OCI-LY3 (cell line): ENCODE data around the gene JCAD.

ENCODE experiments used
- H2AFZ ChIP-seq: fragments of 200-600, 300-600 bp; shearing (Covaris generic); 2 replicates; pipeline ENCODE4 v1.6.0; 2014; ENCODE audit warnings: antibody characterized with exemption, low read depth, low read length
- H3K27ac ChIP-seq: fragments of 200-600, 300-600 bp; sonication (generic); 2 replicates; pipeline ENCODE4 v1.5.1; 2014; ENCODE audit warnings: mild to moderate bottlenecking, low read length, moderate library complexity, mixed read lengths
- H3K27me3 ChIP-seq: fragments of 200-600, 300-600 bp; sonication (generic); 2 replicates; pipeline ENCODE4 v1.6.1; 2014; ENCODE audit warnings: low read depth, low read length, mixed read lengths
- H3K36me3 ChIP-seq: fragments of 200-600, 300-600 bp; sonication (generic); replicated peaks from 2 replicates; pipeline ENCODE3; 2014; ENCODE audit warnings: low read depth, low read length, mixed read lengths
- H3K4me1 ChIP-seq: fragments of 300-600, 200-600 bp; sonication (generic); 2 replicates; pipeline ENCODE4 v1.6.1; 2014; ENCODE audit warnings: low read length, mixed read lengths
- H3K4me2 ChIP-seq: fragments of 200-600, 300-600 bp; sonication (generic); 2 replicates; pipeline ENCODE4 v1.6.1; 2014; ENCODE audit warnings: low read length, mixed read lengths
- H3K4me3 ChIP-seq: fragments of 300-600, 200-600 bp; sonication (generic); 2 replicates; pipeline ENCODE4 v1.5.1; 2014; ENCODE audit warnings: antibody characterized with exemption, mild to moderate bottlenecking, low read length, moderate library complexity
- H3K79me2 ChIP-seq: fragments of 300-600, 200-600 bp; shearing (Covaris generic); 2 replicates; pipeline ENCODE4 v1.6.1; 2014; ENCODE audit warnings: mild to moderate bottlenecking, low read length, mixed read lengths
- H3K9ac ChIP-seq: fragments of 300-600, 200-600 bp; shearing (Covaris generic); 2 replicates; pipeline ENCODE4 v1.6.0; 2014; ENCODE audit warnings: mild to moderate bottlenecking, low read length, moderate library complexity
- H3K9me3 ChIP-seq: fragments of 200-600, 300-600 bp; shearing (Covaris generic); 2 replicates; pipeline ENCODE4 v1.6.1; 2014; ENCODE audit warnings: low read length, mixed read lengths; ENCODE audit not compliant: insufficient read depth
- H4K20me1 ChIP-seq: fragments of 200-600, 300-600 bp; sonication (generic); 2 replicates; pipeline ENCODE4 v1.6.1; 2016; ENCODE audit warnings: low read length, mixed read lengths; ENCODE audit not compliant: insufficient read depth
- CTCF ChIP-seq: fragments of 200-600, 300-600 bp; sonication (generic); IDR thresholded peaks from 2 replicates; pipeline ENCODE4 v1.5.1; 2014; ENCODE audit warnings: antibody characterized with exemption, low read length, low read depth
- EZH2phosphoT487 ChIP-seq: fragments of 200-600 bp; shearing (Covaris generic); IDR thresholded peaks from 2 replicates; pipeline ENCODE4 v1.6.1; 2018; ENCODE audit warnings: antibody characterized with exemption, mixed run types, low read depth

JCAD gene

GRCh38 chr10:30099101-30099500, 39.7 kb upstream of the JCAD start:
- no peaks in the 10 kb centered on the region for H4K20me1 ChIP-seq
- no peaks in the 10 kb centered on the region for H3K27me3 ChIP-seq
- no peaks in the 10 kb centered on the region for H3K9me3 ChIP-seq
- H3K9ac ChIP-seq = no peak overlapping the region
- H2AFZ ChIP-seq = no peak overlapping the region
- TF ChIP-seq EZH2phosphoT487 = no peak
- no peak for TF ChIP-seq CTCF
- H3K4me1 ChIP-seq = no peaks in the 10 kb centered on the region
- H3K79me2 ChIP-seq = no peaks in the 10 kb centered on the region
- H3K36me3 ChIP-seq = no peaks in the 10 kb centered on the region
- H3K27ac ChIP-seq = no peak overlapping the region
- no peak overlapping the region for H3K4me3 ChIP-seq
- no peak overlapping the region for H3K4me2 ChIP-seq

GRCh38 chr10:30098629-30099028, 39.2 kb upstream of the JCAD start:
- Histone ChIP-seq H3K9me3 (no peaks in the 10 kb centered on the region), H4K20me1 (no peaks in the 10 kb centered on the region), H3K36me3 (no peaks in the 10 kb centered on the region), H3K9ac (no peak overlapping the region), H3K4me3 (no peak overlapping the region), H3K4me1 (no peaks in the 10 kb centered on the region), H3K27ac (no peak overlapping the region), H3K4me2 (no peak overlapping the region), H3K79me2 (no peaks in the 10 kb centered on the region), H3K27me3 (no peaks in the 10 kb centered on the region), H2AFZ (no peak overlapping the region)
- TF ChIP-seq CTCF (no peak), EZH2phosphoT487 (no peak)

DNA sequence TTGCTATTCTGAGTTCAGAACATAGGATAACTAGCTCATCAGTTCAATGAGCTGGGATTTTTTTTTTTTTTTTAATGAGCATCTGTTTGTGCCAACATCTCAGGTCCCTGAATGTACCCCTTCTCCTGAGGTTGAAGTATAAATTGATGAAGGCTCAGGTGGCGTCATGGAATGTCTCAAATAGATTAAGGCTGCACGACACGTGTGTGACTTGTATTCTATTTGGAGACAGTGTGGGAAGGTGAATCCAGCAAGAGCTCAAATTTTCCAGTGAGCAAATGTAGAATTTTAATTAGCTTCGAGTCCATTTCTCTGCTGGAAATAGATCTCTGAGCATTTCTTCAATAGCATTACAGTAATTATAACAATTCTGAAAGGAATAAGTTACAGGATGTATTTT, 37.2 kb upstream of the JCAD start:
- H3K4me3 ChIP-seq = no peak overlapping the region
- H2AFZ ChIP-seq = no peak overlapping the region
- no peak overlapping the region for H3K9ac ChIP-seq
- H3K27me3 ChIP-seq = no peaks in the 10 kb centered on the region
- H3K4me2 ChIP-seq = no peak overlapping the region
- H3K27ac ChIP-seq = no peak overlapping the region
- H3K9me3 ChIP-seq = no peaks in the 10 kb centered on the region
- no peaks in the 10 kb centered on the region for H3K4me1 ChIP-seq
- H3K79me2 ChIP-seq = no peaks in the 10 kb centered on the region
- H4K20me1 ChIP-seq = no peaks in the 10 kb centered on the region
- H3K36me3 ChIP-seq = no peaks in the 10 kb centered on the region
- TF ChIP-seq EZH2phosphoT487 = no peak
- TF ChIP-seq CTCF = no peak

DNA sequence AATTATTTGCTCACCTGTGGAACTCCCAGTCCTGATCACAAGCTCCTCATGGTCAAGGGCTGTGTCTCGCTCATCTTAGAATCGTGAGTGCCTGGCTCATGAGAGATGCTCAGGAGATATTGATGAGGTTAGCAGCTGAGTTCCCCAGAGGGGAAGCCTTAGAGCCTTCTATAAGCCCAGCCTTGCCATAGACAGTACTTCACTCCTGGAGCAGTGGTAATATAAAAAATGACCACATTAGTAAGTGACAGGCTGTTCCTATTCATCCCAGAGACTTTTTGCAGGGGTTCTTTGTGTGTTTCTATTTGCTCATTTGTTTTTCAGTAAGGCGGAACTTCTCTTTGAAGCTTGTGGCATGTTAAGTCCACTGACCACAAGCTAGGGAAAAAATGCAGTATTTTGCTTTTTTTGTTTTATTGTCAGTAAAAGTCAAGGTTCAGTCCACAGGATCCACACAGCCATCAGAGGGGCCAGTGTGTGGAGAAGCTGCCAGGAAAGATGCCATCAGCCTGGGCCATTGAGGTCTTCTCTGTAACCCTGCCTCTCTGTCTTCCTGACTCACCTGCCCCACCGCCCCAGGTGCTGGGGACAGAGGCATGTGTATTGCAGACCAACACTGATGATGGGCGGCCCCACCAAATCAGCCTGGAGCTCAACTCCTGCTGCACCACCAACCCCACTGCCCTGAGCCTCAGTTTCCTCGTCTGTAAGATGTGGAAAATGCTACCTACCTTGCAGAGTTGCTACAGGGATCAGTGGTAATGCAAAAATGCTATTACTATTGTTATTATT, 36.4 kb upstream of the JCAD start:
- Histone ChIP-seq H3K9ac (no peak overlapping the region), H3K4me3 (no peak overlapping the region), H3K27me3 (no peaks in the 10 kb centered on the region), H3K9me3 (no peaks in the 10 kb centered on the region), H3K36me3 (no peaks in the 10 kb centered on the region), H3K27ac (no peak overlapping the region), H3K4me2 (no peak overlapping the region), H3K79me2 (no peaks in the 10 kb centered on the region), H3K4me1 (no peaks in the 10 kb centered on the region), H4K20me1 (no peaks in the 10 kb centered on the region), H2AFZ (no peak overlapping the region)
- TF ChIP-seq CTCF = no peak
- no peak for TF ChIP-seq EZH2phosphoT487
